GM10248 (cell line): ENCODE data around the gene FGFBP1.

Source experiments
- CTCF ChIA-PET: fragments of 300-600 bp; sonication (Branson Sonifier 250); formaldehyde crosslinking; extraction: SDS; loops from one replicate; lab custom pipeline; 2021; ENCODE audit warnings: antibody characterized with exemption; lab: Yijun Ruan, JAX
- POLR2A ChIA-PET: fragments of 350-650 bp; sonication (Branson Sonifier 250); formaldehyde crosslinking; extraction: SDS; loops from one replicate; lab custom pipeline; 2020; ENCODE audit warnings: antibody characterized with exemption; lab: Yijun Ruan, JAX
- DNase-seq: peaks from one replicate; pipeline ENCODE4 v3.0.0; 2012; ENCODE audit errors: extremely low spot score
- CTCF ChIP-seq: IDR thresholded peaks from 2 replicates; pipeline ENCODE4 v1.5.1; 2012; ENCODE audit warnings: mild to moderate bottlenecking, low read depth; ENCODE audit errors: extremely low read depth, missing control alignments, control extremely low read depth

The FGFBP1 gene

GRCh38 chr4:15907430-15907829 is 31.1 kb downstream of the FGFBP1 start:
- CTCF ChIA-PET, result interaction anchor here (2.1 kb wide), 1 partner anchor 17 kb away, joined by 5 read pairs; no protein-coding TSS in a partner anchor
- POLR2A ChIA-PET, result no interaction called here
- no peak for DNase-seq
- no peak for TF ChIP-seq CTCF

GRCh38 chr4:15906020-15906443 is 32.5 kb downstream of the FGFBP1 start:
- no peak for DNase-seq
- no peak for TF ChIP-seq CTCF
- CTCF ChIA-PET, result interaction anchor here (6.1 kb wide), 1 partner anchor 23 kb away, joined by 30 read pairs; no protein-coding TSS in a partner anchor
- POLR2A ChIA-PET, result no interaction called here

DNA sequence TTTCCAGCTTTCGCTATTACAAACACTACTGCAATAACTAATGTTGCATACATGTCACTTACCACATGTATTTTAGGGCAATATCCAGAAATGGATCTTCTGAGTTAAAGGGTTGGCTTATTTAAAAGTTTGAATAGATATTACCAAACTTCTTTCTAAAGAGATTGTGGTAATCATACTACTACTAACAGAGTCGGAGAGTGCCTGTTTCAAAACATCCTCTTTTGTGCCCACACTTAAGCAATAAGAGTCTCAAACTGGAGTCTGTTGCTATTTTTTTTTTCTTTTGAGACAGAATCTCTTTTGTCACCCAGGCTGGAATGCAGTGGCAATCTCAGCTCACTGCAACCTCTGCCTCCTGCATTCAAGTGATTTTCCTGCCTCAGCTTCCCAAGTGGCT is 35.8 kb downstream of the FGFBP1 start:
- CTCF ChIA-PET, result interaction anchor here (1.8 to 6.1 kb wide), 2 partner anchors 13 to 20 kb away, joined by 3 to 30 read pairs; no protein-coding TSS in a partner anchor
- DNase-seq, result no peak
- POLR2A ChIA-PET, result no interaction called here

GRCh38 chr4:15901998-15902397 is 36.5 kb downstream of the FGFBP1 start:
- TF ChIP-seq CTCF, result no peak
- CTCF ChIA-PET, result interaction anchor here (1.8 to 6.1 kb wide), 2 partner anchors 12 to 19 kb away, joined by 3 to 30 read pairs; no protein-coding TSS in a partner anchor
- POLR2A ChIA-PET, result no interaction called here

More for the DNA sequence above, 35.8 kb downstream of the FGFBP1 start:
- TF ChIP-seq CTCF, result no peak

DNA sequence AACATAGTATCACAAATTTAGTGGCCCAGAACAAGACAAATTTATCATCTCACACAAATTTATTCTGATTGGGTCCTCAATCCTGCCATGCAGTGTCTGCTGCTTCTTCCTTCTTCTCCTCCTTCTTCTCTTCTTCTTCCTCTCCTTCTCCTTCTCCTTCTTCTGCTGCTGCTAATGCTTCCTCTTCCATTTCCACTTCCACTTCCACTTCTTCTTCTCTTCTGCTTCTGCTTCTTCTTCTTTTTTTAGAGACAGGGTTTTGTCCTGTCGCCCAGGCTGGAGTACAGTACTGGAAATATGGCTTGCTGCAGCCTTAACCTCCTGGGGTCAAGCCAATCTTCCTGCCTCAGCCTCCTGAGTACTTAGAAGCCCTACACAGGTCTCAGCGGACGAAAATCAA is 37.5 kb downstream of the FGFBP1 start:
- ChIA-PET CTCF (interaction anchor here (6.1 kb wide), 1 partner anchor 18 kb away, joined by 30 read pairs; no protein-coding TSS in a partner anchor), POLR2A (no interaction called here)
- no peak for DNase-seq
- TF ChIP-seq CTCF, result no peak

More at GRCh38 chr4:15901998-15902397, 36.5 kb downstream of the FGFBP1 start:
- DNase-seq, result no peak

DNA sequence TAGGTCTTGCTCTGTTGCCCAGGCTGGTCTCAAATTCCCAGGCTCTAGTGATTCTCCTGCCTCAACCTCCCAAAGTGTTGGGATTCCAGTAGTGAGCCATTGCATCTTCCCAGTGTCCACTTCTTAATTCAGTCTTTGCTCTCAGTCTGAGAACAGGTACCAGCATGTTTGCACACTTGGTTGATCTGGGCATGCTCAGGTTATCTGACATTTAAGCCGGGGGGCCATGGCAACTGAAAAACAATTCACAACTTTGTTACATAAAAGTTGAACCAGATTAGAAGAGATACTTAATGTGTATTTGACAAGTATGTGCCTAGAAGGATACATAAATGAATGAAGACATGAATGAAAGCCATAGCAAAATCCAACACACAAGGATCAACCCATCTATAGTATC is 39.0 kb downstream of the FGFBP1 start:
- TF ChIP-seq CTCF, result no peak
- ChIA-PET CTCF (no interaction called here), POLR2A (no interaction called here)
- DNase-seq, result no peak

DNA sequence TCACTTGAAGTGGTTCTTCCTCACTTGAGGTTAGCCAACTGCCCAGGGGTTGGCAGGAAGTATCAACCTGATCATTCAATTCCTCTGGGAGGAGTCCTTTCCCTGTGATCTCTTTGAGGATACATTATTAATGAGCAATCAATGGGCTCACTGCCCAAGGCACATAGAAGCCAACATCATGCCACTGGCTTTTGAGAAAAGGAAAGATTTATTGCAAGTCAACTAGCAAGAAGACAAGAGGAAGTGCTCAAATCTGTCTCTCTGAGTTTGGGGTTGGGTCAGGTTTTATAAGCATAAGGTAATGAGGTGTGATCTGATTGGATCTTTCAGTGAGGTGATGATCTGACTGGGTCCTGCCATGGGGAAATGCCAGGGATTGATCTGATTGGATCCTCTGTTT is 39.6 kb downstream of the FGFBP1 start:
- ChIA-PET POLR2A (no interaction called here), CTCF (interaction anchor here (1.2 kb wide), 1 partner anchor 12 kb away, joined by 4 read pairs; no protein-coding TSS in a partner anchor)
- no peak for DNase-seq
- no peak for TF ChIP-seq CTCF
